Thoracic aorta (tissue), 2 donors: ENCODE results near the gene F12. TPM values are rescaled to one million over a fixed set of nuclear protein-coding genes. Genes with fewer than 3 reads are reported as not detected.

Experiments used
- ATAC-seq: fragments of 150-250 bp; one replicate; pipeline ENCODE4 v1.8.0; 2017; ENCODE audit warnings: low read depth; ENCODE audit not compliant: insufficient number of reproducible peaks, low FRiP score
- DNase-seq: peaks from one replicate; pipeline ENCODE4 v3.0.0-alpha.2; 2020; ENCODE audit warnings: low spot score
- H3K27ac ChIP-seq, 2 donors: fragments of 200-600 bp; sonication (generic); 1 replicate in 1 of 2; 2 replicates in 1 of 2; pipeline ENCODE4 v1.5.1; 2016; ENCODE audit warnings: mild to moderate bottlenecking in 2 of 2, moderate library complexity in 2 of 2
- H3K27me3 ChIP-seq: fragments of 200-600 bp; sonication (generic); replicated peaks from 2 replicates; pipeline ENCODE4 v1.6.0; 2016; ENCODE audit warnings: mild to moderate bottlenecking; ENCODE audit not compliant: insufficient read depth
- H3K36me3 ChIP-seq: fragments of 200-600 bp; sonication (generic); one replicate; pipeline ENCODE4 v1.5.1; 2016
- H3K4me1 ChIP-seq, 2 donors: fragments of 200-600 bp; sonication (generic); 1 replicate in 1 of 2; 2 replicates in 1 of 2; pipeline versions ENCODE4 v1.5.1 to v1.6.0; 2016; ENCODE audit warnings: low read depth in 2 of 2, mild to moderate bottlenecking in 1 of 2; ENCODE audit not compliant: control insufficient read depth in 1 of 2
- H3K4me3 ChIP-seq: fragments of 200-600 bp; sonication (generic); 2 replicates; pipeline ENCODE4 v1.5.1; 2016; ENCODE audit warnings: mild to moderate bottlenecking
- H3K9me3 ChIP-seq: fragments of 200-600 bp; sonication (generic); 2 replicates; pipeline ENCODE4 v1.5.1; 2016
- CTCF ChIP-seq: fragments of 200-600 bp; sonication (generic); IDR thresholded peaks from one replicate; pipeline ENCODE4 v1.5.1; 2019; ENCODE audit warnings: antibody characterized with exemption
- total RNA-seq, 2 donors: library from RNA; depleted of rRNA; stranded (reverse); fragments of >200 nt; gene quantifications; one replicate each; pipeline versions ENCODE4 v1.1.0 to v1.2.3, GENCODE V29; 2016

F12 gene
- total RNA-seq, 2 donors from 2014 or later: not detected

DNA sequence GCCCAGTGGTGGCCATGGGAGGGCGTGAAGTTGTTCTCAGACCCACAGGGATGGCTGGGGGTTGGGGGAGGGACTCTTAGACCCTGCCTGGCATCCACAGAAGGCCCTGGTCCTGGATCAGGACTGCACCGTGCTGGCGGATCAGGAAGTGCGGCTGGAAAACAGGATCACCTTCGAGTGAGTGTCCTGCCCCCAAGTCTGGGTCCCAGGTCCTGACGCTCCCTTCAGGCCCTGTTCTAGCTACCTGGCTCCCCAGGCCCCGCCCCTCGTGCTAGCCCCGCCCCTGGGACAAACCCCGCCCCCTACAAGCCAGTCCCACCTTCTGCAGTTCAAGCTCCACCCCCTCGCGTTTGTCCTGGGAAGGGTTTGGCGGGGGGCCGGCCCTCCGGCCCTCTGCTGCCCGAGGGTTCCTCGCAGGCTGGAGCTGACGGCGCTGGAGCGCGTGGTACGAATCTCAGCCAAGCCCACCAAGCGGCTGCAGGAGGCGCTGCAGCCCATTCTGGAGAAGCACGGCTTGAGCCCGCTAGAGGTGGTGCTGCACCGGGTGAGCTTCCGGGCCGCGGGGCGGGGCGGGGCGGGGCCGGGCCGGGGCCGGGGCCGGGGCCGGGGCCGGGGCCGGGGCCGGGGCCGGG, 38.8 kb downstream of the F12 start:
- Histone ChIP-seq H3K27me3 (no peaks in the 10 kb centered on the region), H3K4me1 (peaks cover 7 to 20% of the 10 kb centered on the region in 2 donors), H3K27ac (no peak overlapping the region), H3K9me3 (no peaks in the 10 kb centered on the region), H3K4me3 (peak overlapping the region; percentile 66), H3K36me3 (no peaks in the 10 kb centered on the region)
- peak; percentile 41 for TF ChIP-seq CTCF
- DNase-seq (no peak), ATAC-seq (no peak)

GRCh38 chr5:177369645-177370440, 39.5 kb downstream of the F12 start:
- H3K27ac ChIP-seq: no peak overlapping the region
- peaks cover 7 to 20% of the 10 kb centered on the region in 2 donors for H3K4me1 ChIP-seq
- no peaks in the 10 kb centered on the region for H3K27me3 ChIP-seq

GRCh38 chr5:177368869-177369644, 40.3 kb downstream of the F12 start:
- Histone ChIP-seq H3K9me3 (no peaks in the 10 kb centered on the region), H3K27me3 (no peaks in the 10 kb centered on the region), H3K27ac (no peak overlapping the region), H3K36me3 (no peaks in the 10 kb centered on the region), H3K4me1 (peaks cover 7 to 20% of the 10 kb centered on the region in 2 donors), H3K4me3 (no peak overlapping the region)
- TF ChIP-seq CTCF: peak; percentile 47
- no peak for ATAC-seq
- DNase-seq: no peak

More at GRCh38 chr5:177369645-177370440, 39.5 kb downstream of the F12 start:
- TF ChIP-seq CTCF: no peak
- Histone ChIP-seq H3K9me3 (no peaks in the 10 kb centered on the region), H3K4me3 (no peak overlapping the region), H3K36me3 (no peaks in the 10 kb centered on the region)
- DNase-seq (no peak), ATAC-seq (no peak)

DNA sequence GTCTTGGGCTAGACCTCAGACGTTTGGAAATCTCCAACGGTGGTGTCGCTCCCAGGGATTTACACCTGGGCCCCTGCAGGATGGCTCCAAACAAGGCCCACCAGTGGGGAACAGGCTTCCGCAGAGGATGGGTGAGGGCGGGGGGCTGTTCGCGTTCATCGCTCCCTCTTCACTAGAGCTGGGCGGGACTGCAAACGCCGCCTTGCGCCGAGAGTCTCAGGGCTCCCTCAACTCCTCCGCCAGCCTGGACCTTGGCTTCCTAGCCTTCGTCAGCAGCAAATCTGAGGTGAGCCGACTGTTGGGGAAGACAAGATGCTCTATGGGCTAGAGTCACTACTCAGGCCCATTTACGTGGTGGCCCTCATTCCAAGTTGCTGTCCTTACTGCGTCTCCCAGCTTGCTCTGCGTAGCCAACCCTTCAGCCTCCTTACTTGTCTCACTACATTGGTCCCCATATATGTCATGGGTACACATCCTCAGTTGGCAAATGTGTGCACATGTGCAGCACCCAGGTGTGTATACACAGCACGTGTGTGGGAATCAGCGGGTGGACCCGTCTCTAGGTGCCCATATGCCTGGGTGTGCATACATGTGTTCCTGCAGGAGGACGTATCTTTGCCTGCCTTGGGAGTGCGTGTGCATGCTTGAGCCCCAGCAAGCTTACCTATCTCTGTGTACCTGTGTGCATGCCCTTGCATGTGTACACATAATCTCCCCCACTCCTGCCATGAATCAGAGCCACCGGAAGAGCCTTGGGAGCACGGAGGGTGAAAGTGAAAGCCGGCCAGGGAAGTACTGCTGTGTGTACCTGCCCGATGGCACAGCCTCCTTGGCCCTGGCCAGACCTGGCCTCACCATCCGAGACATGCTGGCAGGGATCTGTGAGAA, 41.1 kb downstream of the F12 start:
- no peak for ATAC-seq

More for the DNA sequence above, 41.1 kb downstream of the F12 start:
- H3K4me3 ChIP-seq: no peak overlapping the region
- no peak overlapping the region for H3K27ac ChIP-seq
- no peaks in the 10 kb centered on the region for H3K36me3 ChIP-seq
- H3K4me1 ChIP-seq: peaks cover 12 to 26% of the 10 kb centered on the region in 2 donors
- no peak for DNase-seq
- no peak for TF ChIP-seq CTCF
- no peaks in the 10 kb centered on the region for H3K27me3 ChIP-seq
- no peaks in the 10 kb centered on the region for H3K9me3 ChIP-seq
